ENCODE data around the gene SH3GL2.

SH3GL2 gene

GRCh38 chr9:17730899-17731298 lies 152.0 kb downstream of the SH3GL2 start:
- no peak overlapping the region for H3K4me3 ChIP-seq (ENCODE audit: low read length, poor library complexity, severe bottlenecking)
- no peaks in the 10 kb centered on the region for H3K79me2 ChIP-seq (ENCODE audit: insufficient read depth, low read length)
- H3K4me1 ChIP-seq (ENCODE audit: insufficient read depth, low read length, poor library complexity, severe bottlenecking) = no peaks in the 10 kb centered on the region
- H3K9me3 ChIP-seq (ENCODE audit: insufficient read depth, low read depth, low read length) = no peaks in the 10 kb centered on the region
- no peaks in the 10 kb centered on the region for H3F3A ChIP-seq (ENCODE audit: low read depth)
- H3K4me2 ChIP-seq (ENCODE audit: low read depth, low read length, poor library complexity, severe bottlenecking) = no peak overlapping the region
- no peaks in the 10 kb centered on the region for H3K36me3 ChIP-seq (ENCODE audit: insufficient read depth, low read length)
- H3K27me3 ChIP-seq (ENCODE audit: insufficient read depth, low read length, poor library complexity, severe bottlenecking) = no peaks in the 10 kb centered on the region
- no peaks in the 10 kb centered on the region for H3K9me2 ChIP-seq (replicated peaks; ENCODE audit: low read depth, low read length)
- H2AFZ ChIP-seq (ENCODE audit: low read length) = no peak overlapping the region
- TF ChIP-seq EZH2phosphoT487 (IDR thresholded peaks at IDR 0.05; ENCODE audit: borderline replicate concordance) (no peak), CTCF (conservative IDR thresholded peaks at IDR 0.05; ENCODE audit: low read length) (no peak)
- no peak overlapping the region for H3K9ac ChIP-seq (ENCODE audit: low read depth, low read length, poor library complexity, severe bottlenecking)
- H4K20me1 ChIP-seq (ENCODE audit: insufficient read depth, low read length, poor library complexity, severe bottlenecking) = no peaks in the 10 kb centered on the region

DNA sequence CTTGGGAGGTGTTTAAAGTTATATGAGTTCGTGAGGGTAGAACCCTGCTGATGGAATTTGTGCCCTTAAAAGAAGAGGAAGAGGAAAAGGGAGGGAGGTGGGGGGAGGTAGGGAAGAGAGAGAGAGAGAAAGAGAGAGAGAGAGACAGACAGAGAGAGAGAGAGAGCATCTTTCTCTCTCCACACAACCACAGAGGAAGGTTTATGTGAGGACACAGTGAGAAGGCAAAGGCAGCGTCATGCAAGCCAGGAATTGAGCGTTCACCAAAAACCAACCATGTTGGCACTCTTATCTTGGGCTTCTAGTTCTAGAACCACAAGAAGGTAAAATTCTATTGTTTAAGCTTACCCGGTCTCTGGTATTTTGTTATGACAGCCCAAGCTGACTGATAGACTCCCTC lies 152.4 kb downstream of the SH3GL2 start:
- H3K9me3 ChIP-seq (ENCODE audit: insufficient read depth, low read depth, low read length) = no peaks in the 10 kb centered on the region
- no peaks in the 10 kb centered on the region for H3K9me2 ChIP-seq (replicated peaks; ENCODE audit: low read depth, low read length)
- no peaks in the 10 kb centered on the region for H3K79me2 ChIP-seq (ENCODE audit: insufficient read depth, low read length)
- TF ChIP-seq EZH2phosphoT487 (IDR thresholded peaks at IDR 0.05; ENCODE audit: borderline replicate concordance) (no peak), CTCF (conservative IDR thresholded peaks at IDR 0.05; ENCODE audit: low read length) (no peak)
- no peaks in the 10 kb centered on the region for H3K4me1 ChIP-seq (ENCODE audit: insufficient read depth, low read length, poor library complexity, severe bottlenecking)
- H4K20me1 ChIP-seq (ENCODE audit: insufficient read depth, low read length, poor library complexity, severe bottlenecking) = no peaks in the 10 kb centered on the region
- H3K27me3 ChIP-seq (ENCODE audit: insufficient read depth, low read length, poor library complexity, severe bottlenecking) = no peaks in the 10 kb centered on the region
- H3K4me2 ChIP-seq (ENCODE audit: low read depth, low read length, poor library complexity, severe bottlenecking) = no peak overlapping the region
- H3K36me3 ChIP-seq (ENCODE audit: insufficient read depth, low read length) = no peaks in the 10 kb centered on the region
- H3K9ac ChIP-seq (ENCODE audit: low read depth, low read length, poor library complexity, severe bottlenecking) = no peak overlapping the region
- H3K4me3 ChIP-seq (ENCODE audit: low read length, poor library complexity, severe bottlenecking) = no peak overlapping the region
- H3F3A ChIP-seq (ENCODE audit: low read depth) = no peaks in the 10 kb centered on the region
- H2AFZ ChIP-seq (ENCODE audit: low read length) = no peak overlapping the region

DNA sequence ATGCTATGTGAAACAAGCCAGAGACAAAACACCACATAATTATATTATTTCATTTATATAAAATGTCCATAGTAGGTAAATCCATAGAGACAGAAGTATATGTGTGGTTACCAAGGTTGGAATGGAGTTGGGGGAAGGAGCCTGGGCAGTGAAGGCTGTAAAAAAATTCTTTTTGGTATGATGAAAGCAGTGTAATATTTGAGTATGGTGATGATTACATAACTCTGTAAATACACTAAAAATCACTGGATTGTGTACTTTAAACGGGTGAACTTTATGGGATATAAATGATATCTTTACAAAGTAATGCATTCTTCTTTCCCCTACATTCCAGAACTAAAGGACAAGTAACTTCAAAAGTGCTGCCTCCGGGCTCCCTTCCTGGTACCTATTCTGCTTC lies 155.8 kb downstream of the SH3GL2 start:
- Histone ChIP-seq H3K27me3 (ENCODE audit: insufficient read depth, low read length, poor library complexity, severe bottlenecking) (no peaks in the 10 kb centered on the region), H2AFZ (ENCODE audit: low read length) (no peak overlapping the region), H3K4me3 (ENCODE audit: low read length, poor library complexity, severe bottlenecking) (no peak overlapping the region), H3K36me3 (ENCODE audit: insufficient read depth, low read length) (no peaks in the 10 kb centered on the region), H4K20me1 (ENCODE audit: insufficient read depth, low read length, poor library complexity, severe bottlenecking) (no peaks in the 10 kb centered on the region), H3K9ac (ENCODE audit: low read depth, low read length, poor library complexity, severe bottlenecking) (no peak overlapping the region), H3K9me2 (replicated peaks; ENCODE audit: low read depth, low read length) (no peaks in the 10 kb centered on the region), H3F3A (ENCODE audit: low read depth) (no peaks in the 10 kb centered on the region), H3K4me1 (ENCODE audit: insufficient read depth, low read length, poor library complexity, severe bottlenecking) (no peaks in the 10 kb centered on the region), H3K9me3 (ENCODE audit: insufficient read depth, low read depth, low read length) (no peaks in the 10 kb centered on the region), H3K4me2 (ENCODE audit: low read depth, low read length, poor library complexity, severe bottlenecking) (no peak overlapping the region), H3K79me2 (ENCODE audit: insufficient read depth, low read length) (no peaks in the 10 kb centered on the region)
- TF ChIP-seq CTCF (conservative IDR thresholded peaks at IDR 0.05; ENCODE audit: low read length) (no peak), EZH2phosphoT487 (IDR thresholded peaks at IDR 0.05; ENCODE audit: borderline replicate concordance) (no peak)
